NCI-H2107 treated with DMSO at 0.1 percent for 48 hours (cell line): Measurements from ENCODE around the gene ASS1.

Experiments used
- DNase-seq: peaks from one replicate; lab custom pipeline; 2025; ENCODE audit not compliant: unreplicated experiment; lab: John Stamatoyannopoulos, UW

The ASS1 gene

DNA sequence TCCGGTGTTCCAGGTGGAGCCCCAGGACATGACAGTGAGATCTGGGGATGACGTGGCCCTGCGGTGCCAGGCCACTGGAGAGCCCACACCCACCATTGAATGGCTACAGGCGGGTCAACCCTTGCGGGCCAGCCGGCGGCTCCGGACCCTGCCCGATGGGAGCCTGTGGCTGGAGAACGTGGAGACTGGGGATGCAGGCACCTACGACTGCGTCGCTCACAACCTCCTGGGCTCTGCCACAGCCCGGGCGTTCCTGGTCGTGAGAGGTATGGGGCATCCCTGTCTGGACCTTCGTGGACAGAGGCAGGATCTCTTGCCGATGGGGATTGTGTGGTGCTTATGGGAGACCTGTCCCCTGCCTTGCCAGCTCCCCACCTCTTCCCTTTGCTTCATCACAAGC is 26.0 kb upstream of the ASS1 start:
- DNase-seq: no peak

DNA sequence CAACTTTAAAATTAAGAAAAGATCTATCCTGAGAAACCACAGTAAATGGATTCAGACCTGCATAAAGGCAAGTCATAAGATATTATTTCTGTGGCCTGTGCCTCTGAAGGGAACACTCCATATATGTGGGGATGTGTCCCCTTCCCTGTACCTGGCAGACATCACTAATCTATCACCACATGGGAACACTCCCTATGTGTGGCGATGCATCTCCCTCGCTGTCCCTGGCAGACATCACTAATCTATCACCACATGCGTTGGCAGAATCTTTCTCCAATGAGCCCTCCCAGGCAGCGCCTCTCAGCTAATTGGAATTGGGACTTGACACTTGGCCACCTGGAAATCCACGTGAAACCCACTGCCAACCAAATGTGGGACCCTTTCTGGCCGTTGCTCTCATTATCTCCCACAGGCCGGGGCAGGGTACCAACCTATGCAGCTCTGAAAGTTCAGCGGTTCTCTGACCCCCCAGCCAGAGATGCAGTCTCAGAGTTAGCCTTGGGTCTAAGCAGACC is 25.2 kb upstream of the ASS1 start:
- no peak for DNase-seq

DNA sequence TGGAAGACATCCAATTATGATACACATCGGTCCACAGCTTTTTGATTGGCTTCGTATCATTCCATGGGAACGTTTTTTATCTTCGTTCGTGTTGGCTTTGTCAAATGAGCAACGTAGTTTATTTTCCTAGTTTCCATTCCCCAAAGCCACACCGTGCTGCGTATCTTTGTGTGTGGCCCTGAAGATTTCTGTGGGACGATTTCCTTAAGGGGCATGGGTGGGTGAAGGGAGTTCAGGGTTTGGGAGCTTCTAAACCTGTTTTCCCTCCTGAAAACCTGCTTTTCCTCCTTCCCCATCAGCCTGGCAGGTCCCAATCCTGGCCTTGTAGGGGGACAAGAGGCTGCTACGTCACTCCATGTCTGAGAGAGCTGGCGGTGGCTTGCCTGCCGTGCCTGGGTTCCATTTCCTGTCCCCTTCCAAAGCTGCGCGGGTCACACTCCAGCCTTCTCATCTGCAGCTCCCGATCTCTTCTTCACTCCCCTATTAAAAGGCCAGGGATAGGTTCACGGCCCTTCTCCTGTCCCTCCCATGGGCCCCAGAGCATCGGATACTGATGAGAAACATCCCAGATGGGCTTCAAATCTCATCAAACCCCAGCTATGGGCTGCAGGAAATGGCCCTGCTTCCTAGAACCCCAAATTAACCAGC is 23.5 kb upstream of the ASS1 start:
- DNase-seq: no peak

DNA sequence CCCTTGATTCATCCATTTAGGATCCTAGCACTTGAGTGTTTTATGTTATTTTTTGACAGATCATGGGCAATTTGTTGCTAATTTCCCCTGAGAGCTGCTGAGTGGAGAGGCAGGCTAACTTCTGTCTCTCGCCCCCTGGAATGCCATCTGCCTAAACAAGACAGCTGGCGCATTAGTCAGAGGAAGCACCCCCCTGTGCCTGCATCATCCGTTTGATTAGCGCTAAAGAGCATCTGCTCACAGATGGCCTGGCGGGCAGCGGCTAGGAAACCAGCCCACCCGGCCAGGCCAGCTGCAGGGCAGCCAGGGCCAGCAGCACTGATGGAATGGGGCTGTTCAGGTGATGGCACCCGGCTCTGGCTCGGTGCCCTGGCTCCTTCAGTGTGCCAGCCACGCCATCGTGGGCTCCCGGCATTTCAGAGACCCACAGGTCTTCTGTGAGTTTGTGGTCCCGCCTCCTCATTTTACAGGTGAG is 22.9 kb upstream of the ASS1 start:
- no peak for DNase-seq

- no peak for DNase-seq
These were observed 22.2 kb upstream of the ASS1 start for GRCh38 chr9:130422546-130422945.

DNA sequence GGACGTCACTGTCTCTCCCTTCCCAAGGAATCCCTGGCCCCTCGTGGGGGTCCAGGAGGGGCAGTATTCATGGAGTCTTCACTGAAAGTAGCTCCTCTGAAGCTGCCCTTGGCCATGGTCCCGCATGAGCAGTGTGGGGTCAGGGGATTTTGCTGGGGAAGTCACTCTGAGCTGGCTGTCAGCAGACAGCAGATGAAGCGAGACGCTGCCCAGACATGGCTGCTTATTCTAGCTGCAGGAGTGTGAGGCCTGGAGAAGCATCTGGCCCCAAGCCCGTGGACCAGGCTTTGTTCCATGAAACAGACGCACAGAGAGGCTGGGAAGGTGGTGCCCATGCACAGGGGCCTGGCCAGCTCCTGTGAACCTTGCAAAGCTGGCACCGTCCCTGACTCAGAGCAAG is 21.5 kb upstream of the ASS1 start:
- DNase-seq: no peak

- no peak for DNase-seq
These were observed 19.9 kb upstream of the ASS1 start for GRCh38 chr9:130424595-130425454.

- DNase-seq: no peak
These were observed 18.9 kb upstream of the ASS1 start for GRCh38 chr9:130425741-130426466.

GRCh38 chr9:130426467-130426773 is 18.3 kb upstream of the ASS1 start:
- DNase-seq: no peak

- DNase-seq: no peak
These were observed 17.9 kb upstream of the ASS1 start for GRCh38 chr9:130426883-130427282.

DNA sequence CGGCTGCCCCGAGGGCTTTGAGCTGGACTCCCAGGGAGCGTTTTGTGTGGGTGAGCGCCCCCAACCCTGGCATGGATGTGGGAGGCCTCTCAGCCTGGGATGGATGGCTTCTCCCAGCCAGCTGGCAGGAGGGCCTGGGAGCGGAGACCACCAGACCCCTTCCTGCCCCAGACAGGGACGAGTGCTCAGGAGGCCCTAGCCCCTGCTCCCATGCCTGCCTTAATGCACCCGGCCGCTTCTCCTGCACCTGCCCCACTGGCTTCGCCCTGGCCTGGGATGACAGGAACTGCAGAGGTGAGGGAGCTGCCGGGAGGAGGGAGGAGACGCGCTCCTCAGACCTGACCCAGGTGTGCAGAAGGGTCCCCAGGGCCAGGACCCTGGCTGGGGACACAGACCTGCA is 17.4 kb upstream of the ASS1 start:
- DNase-seq: no peak

GRCh38 chr9:130428086-130428665 is 16.6 kb upstream of the ASS1 start:
- DNase-seq: no peak

DNA sequence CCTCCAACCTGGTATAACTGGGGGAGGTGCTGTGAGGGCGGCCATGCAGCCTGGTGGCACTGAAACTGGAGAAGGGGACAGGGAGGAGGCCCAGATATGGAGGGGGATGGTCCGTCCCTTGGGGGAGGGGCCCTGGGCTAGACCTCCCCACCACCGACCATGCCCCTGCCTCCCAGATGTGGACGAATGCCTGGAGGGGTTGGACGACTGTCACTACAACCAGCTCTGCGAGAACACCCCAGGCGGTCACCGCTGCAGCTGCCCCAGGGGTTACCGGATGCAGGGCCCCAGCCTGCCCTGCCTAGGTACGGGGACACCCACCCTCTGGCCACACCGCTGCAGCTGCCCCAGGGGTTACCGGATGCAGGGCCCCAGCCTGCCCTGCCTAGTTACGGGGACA is 15.4 kb upstream of the ASS1 start:
- DNase-seq: no peak

DNA sequence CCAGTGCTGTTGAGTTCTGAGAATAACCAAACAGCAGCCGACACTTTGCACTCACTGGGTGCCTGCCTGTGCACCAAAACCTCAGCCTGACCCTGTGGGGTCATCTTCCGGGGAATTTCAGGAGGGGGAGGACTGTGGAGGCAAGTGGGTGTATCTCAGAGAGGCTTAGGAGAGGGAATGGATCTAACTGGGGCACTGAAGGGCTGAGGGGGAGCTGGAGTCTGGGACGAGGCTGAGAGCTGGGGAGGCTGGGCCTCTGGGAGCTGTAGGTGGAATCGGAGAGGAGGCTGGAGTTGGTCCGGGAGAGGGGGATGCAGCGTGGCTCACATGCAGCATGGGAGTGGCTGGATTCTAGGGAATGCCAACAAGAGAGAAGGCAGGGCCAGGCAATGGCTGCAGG is 14.9 kb upstream of the ASS1 start:
- no peak for DNase-seq

GRCh38 chr9:130430232-130430631 is 14.5 kb upstream of the ASS1 start:
- DNase-seq: no peak

GRCh38 chr9:130430734-130431535 is 13.8 kb upstream of the ASS1 start:
- DNase-seq: no peak

- no peak for DNase-seq
These were observed 13.0 kb upstream of the ASS1 start for GRCh38 chr9:130431536-130432303.

DNA sequence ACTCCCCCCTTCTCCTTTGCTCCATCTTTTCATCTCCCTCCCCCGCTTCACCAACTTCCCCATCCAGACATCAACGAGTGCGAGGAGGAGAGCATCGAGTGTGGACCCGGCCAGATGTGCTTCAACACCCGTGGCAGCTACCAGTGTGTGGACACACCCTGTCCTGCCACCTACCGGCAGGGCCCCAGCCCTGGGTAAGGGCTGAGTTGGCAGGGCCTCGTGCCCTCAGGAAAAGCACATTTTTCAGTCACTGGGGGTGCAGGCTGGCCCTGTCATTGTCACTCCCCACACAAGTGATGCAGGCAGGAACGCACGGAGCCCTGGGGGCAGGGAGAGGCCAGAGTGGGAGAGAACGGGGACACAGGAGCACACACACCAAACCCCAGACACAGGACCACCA is 12.4 kb upstream of the ASS1 start:
- DNase-seq: no peak

DNA sequence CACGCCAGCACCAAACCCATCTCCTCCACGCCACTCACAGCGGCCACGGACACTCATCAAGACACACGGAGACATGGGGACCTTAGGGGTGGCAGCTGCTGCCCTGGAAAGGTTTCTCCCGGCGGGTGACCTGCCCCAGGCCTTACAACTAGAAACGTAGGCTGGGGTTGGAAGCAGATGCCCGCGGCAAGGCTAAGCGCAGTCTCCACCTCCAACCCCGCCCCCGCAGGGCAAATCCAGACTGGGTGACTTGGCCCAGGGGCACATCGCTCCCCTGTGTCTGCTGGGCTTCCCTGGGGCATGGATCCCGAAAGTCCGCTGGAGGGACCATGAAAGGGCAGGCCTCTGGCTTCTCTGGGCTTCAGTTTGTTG is 12.0 kb upstream of the ASS1 start:
- no peak for DNase-seq
